Pons (tissue), 1 donor: Measurements from ENCODE around the gene CFAP45.

Experiments
- DNase-seq: peaks from one replicate; pipeline ENCODE4 v3.0.0-alpha.2; 2016; ENCODE audit warnings: low spot score

CFAP45 gene

GRCh38 chr1:159900086-159900680 lies at the start of gene CFAP45:
TSS of gene CFAP45 (minus strand) at chr1:159900165. CDS start at chr1:159900098, 67 bp downstream.
- DNase-seq, result no peak

- no peak for DNase-seq
These were observed 49.2 kb upstream of the CFAP45 start for GRCh38 chr1:159949123-159949522.

GRCh38 chr1:159947942-159948341 lies 48.0 kb upstream of the CFAP45 start:
- no peak for DNase-seq

- DNase-seq, result no peak
These were observed 46.5 kb upstream of the CFAP45 start for GRCh38 chr1:159946242-159947187.

GRCh38 chr1:159945483-159946241 lies 45.7 kb upstream of the CFAP45 start, which contains the start of gene IGSF9:
TSS of gene IGSF9 (minus strand) at chr1:159945613. CDS start at chr1:159943454, 2,159 bp downstream.
- peak; percentile 22 for DNase-seq

- no peak for DNase-seq
These were observed 44.9 kb upstream of the CFAP45 start for GRCh38 chr1:159944623-159945455.

- DNase-seq, result no peak
These were observed 44.1 kb upstream of the CFAP45 start for GRCh38 chr1:159943908-159944622.

GRCh38 chr1:159943278-159943640 lies 43.3 kb upstream of the CFAP45 start:
- DNase-seq, result no peak

- DNase-seq, result peak; percentile 6
These were observed 42.8 kb upstream of the CFAP45 start for GRCh38 chr1:159942632-159943277.

- DNase-seq, result no peak
These were observed 41.9 kb upstream of the CFAP45 start for GRCh38 chr1:159941591-159942560.

GRCh38 chr1:159941141-159941540 lies 41.2 kb upstream of the CFAP45 start:
- DNase-seq, result no peak

GRCh38 chr1:159940006-159940620 lies 40.1 kb upstream of the CFAP45 start:
- no peak for DNase-seq

GRCh38 chr1:159939678-159940002 lies 39.7 kb upstream of the CFAP45 start:
- no peak for DNase-seq

GRCh38 chr1:159938905-159939677 lies 39.1 kb upstream of the CFAP45 start:
- DNase-seq, result no peak

GRCh38 chr1:159938211-159938852 lies 38.4 kb upstream of the CFAP45 start:
- no peak for DNase-seq

- DNase-seq, result no peak
These were observed 37.2 kb upstream of the CFAP45 start for GRCh38 chr1:159937054-159937750.
